DOHH2 (cell line): ENCODE measurements around the gene PCSK7.
A peak's percentile ranks its signal among the peaks of the same experiment; 100 is the strongest.

Experiments
- H3F3A ChIP-seq: fragments of 200-600 bp; sonication (generic), shearing (Covaris generic); 2 replicates; pipeline ENCODE4 v1.6.0; 2016; ENCODE audit warnings: antibody characterized with exemption, mild to moderate bottlenecking; ENCODE audit not compliant: control insufficient read depth, insufficient read depth
- H3K27ac ChIP-seq: fragments of 200-600 bp; sonication (generic); 2 replicates; pipeline ENCODE4 v1.5.1; 2014; ENCODE audit warnings: low read depth, mild to moderate bottlenecking, low read length, moderate library complexity
- H3K27me3 ChIP-seq: fragments of 200-600 bp; sonication (generic); 2 replicates; pipeline ENCODE4 v1.6.1; 2014; ENCODE audit warnings: mild to moderate bottlenecking, low read length, mixed read lengths; ENCODE audit not compliant: control insufficient read depth
- H3K36me3 ChIP-seq: fragments of 200-600 bp; sonication (generic); 2 replicates; pipeline ENCODE4 v1.6.1; 2014; ENCODE audit warnings: mild to moderate bottlenecking, low read length, moderate library complexity, mixed read lengths; ENCODE audit not compliant: control insufficient read depth
- H3K4me1 ChIP-seq: fragments of 200-600 bp; sonication (generic); 2 replicates; pipeline ENCODE4 v1.6.1; 2014; ENCODE audit warnings: mild to moderate bottlenecking, low read length, mixed read lengths; ENCODE audit not compliant: control insufficient read depth
- H3K4me2 ChIP-seq: fragments of 200-600 bp; sonication (generic); 2 replicates; pipeline ENCODE4 v1.6.0; 2014; ENCODE audit warnings: mild to moderate bottlenecking, low read length, moderate library complexity
- H3K4me3 ChIP-seq: fragments of 200-600 bp; sonication (generic); 2 replicates; pipeline ENCODE4 v1.5.1; 2014; ENCODE audit warnings: mild to moderate bottlenecking, low read length, mixed read lengths
- H3K79me2 ChIP-seq: fragments of 200-600 bp; sonication (generic); 2 replicates; pipeline ENCODE4 v1.6.1; 2014; ENCODE audit warnings: mild to moderate bottlenecking, low read length, mixed read lengths; ENCODE audit not compliant: control insufficient read depth
- H3K9me2 ChIP-seq: fragments of 200-600 bp; sonication (generic); replicated peaks from 2 replicates; pipeline ENCODE4 v1.6.1; 2014; ENCODE audit warnings: mild to moderate bottlenecking, low read length, mixed read lengths; ENCODE audit not compliant: control insufficient read depth
- H3K9me3 ChIP-seq: fragments of 200-600 bp; sonication (generic); 2 replicates; pipeline ENCODE4 v1.6.1; 2014; ENCODE audit warnings: antibody characterized with exemption, low read length, mixed read lengths; ENCODE audit not compliant: control insufficient read depth, insufficient read depth
- H4K20me1 ChIP-seq: fragments of 200-600 bp; sonication (generic); 2 replicates; pipeline ENCODE4 v1.6.0; 2014; ENCODE audit warnings: low read depth, mild to moderate bottlenecking, antibody characterized with exemption, low read length, moderate library complexity; ENCODE audit not compliant: control insufficient read depth, insufficient read depth
- CTCF ChIP-seq: fragments of 200-600 bp; sonication (generic); IDR thresholded peaks from one replicate; pipeline ENCODE4 v1.5.1; 2014; ENCODE audit warnings: antibody characterized with exemption, mild to moderate bottlenecking, low read depth, low read length; ENCODE audit not compliant: poor library complexity, severe bottlenecking
- EZH2phosphoT487 ChIP-seq: fragments of 200-600 bp; sonication (generic); IDR thresholded peaks from 2 replicates; pipeline ENCODE4 v1.6.1; 2017; ENCODE audit warnings: borderline replicate concordance, mild to moderate bottlenecking, antibody characterized with exemption, low read length, moderate library complexity, mixed read lengths

Gene PCSK7

DNA sequence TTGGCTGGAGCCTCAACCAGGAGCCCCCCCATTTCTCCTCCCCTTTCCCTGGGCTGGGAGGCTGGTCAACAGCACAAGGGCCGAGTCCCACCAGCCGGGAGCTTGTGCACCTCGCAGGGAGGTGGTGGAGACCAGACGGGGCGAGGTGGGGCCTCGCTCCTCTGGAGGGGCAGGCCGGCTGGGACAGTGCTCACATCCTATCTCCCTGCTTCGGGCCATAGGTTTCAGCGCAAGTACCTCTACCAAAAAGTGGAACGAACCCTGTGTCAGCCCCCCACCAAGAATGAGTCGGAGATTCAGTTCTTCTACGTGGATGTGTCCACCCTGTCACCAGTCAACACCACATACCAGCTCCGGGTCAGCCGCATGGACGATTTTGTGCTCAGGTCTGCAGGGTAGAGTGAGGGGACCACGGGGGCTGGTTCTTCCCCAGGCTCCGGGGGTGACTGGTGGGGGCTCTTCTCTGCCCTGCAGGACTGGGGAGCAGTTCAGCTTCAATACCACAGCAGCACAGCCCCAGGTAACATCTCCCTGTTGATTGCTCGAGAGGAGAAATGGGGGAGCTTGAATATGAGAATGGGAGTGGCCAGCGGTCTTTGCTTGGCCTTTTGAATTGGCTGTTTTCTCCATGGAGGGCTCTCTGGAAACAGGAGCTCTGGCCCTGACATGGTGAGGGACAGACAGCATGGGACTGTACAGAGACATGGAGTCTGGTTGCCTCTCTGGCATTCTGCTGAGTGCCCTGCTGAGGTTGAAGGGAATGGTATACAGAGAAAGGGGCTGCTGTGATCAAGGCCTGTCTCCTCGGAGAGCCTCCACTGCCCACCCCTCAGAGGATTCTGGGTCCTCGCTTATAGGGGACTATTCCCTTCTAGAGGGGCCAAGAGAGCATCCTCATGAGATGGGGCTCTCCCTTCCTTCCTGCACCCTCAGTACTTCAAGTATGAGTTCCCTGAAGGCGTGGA is 50.0 kb downstream of the PCSK7 start:
- Histone ChIP-seq H3K36me3 (0 out of 2 replicates have a peak, but pooled peaks cover 8% of the 10 kb centered on the region), H3K9me2 (no peaks in the 10 kb centered on the region), H4K20me1 (no peaks in the 10 kb centered on the region), H3K4me1 (peaks cover 50% of the 10 kb centered on the region), H3K4me2 (peak overlapping the region; percentile 98; the same call in 1 of the 2 replicates), H3K4me3 (no peak overlapping the region), H3F3A (peaks cover 6% of the 10 kb centered on the region; the same call in 1 of the 2 replicates), H3K27ac (no peak overlapping the region), H3K9me3 (no peaks in the 10 kb centered on the region), H3K27me3 (no peaks in the 10 kb centered on the region), H3K79me2 (peaks cover 3% of the 10 kb centered on the region; the same call in 1 of the 2 replicates)
- no peak for TF ChIP-seq CTCF
- TF ChIP-seq EZH2phosphoT487 = no peak

- no peaks in the 10 kb centered on the region for H3K27me3 ChIP-seq
- no peak overlapping the region for H3K27ac ChIP-seq
- H4K20me1 ChIP-seq = no peaks in the 10 kb centered on the region
- H3K4me2 ChIP-seq = peak overlapping the region; percentile 98
- H3K9me2 ChIP-seq = no peaks in the 10 kb centered on the region
- peaks cover 6% of the 10 kb centered on the region; the same call in 1 of the 2 replicates for H3F3A ChIP-seq
- H3K4me1 ChIP-seq = peaks cover 42% of the 10 kb centered on the region
- TF ChIP-seq EZH2phosphoT487 = no peak
- TF ChIP-seq CTCF = peak; percentile 91
- H3K9me3 ChIP-seq = no peaks in the 10 kb centered on the region
- peaks cover 3% of the 10 kb centered on the region; the same call in 1 of the 2 replicates for H3K79me2 ChIP-seq
- H3K4me3 ChIP-seq = peak overlapping the region; percentile 46
- H3K36me3 ChIP-seq = 0 out of 2 replicates have a peak, but pooled peaks cover 8% of the 10 kb centered on the region
These were observed 51.0 kb downstream of the PCSK7 start for GRCh38 chr11:117180661-117181585.

- H3K9me3 ChIP-seq = no peaks in the 10 kb centered on the region
- H4K20me1 ChIP-seq = no peaks in the 10 kb centered on the region
- peaks cover 3% of the 10 kb centered on the region; the same call in 1 of the 2 replicates for H3K79me2 ChIP-seq
- peaks cover 34% of the 10 kb centered on the region for H3K4me1 ChIP-seq
- H3K36me3 ChIP-seq = 0 out of 2 replicates have a peak, but pooled peaks cover 8% of the 10 kb centered on the region
- no peak for TF ChIP-seq EZH2phosphoT487
- no peak for TF ChIP-seq CTCF
- peak overlapping the region; percentile 97 for H3K4me3 ChIP-seq
- peak overlapping the region; percentile 33 for H3K27ac ChIP-seq
- H3F3A ChIP-seq = peaks cover 6% of the 10 kb centered on the region; the same call in 1 of the 2 replicates
- H3K9me2 ChIP-seq = no peaks in the 10 kb centered on the region
- peak overlapping the region; percentile 98 for H3K4me2 ChIP-seq
- no peaks in the 10 kb centered on the region for H3K27me3 ChIP-seq
These were observed 51.9 kb downstream of the PCSK7 start for GRCh38 chr11:117180020-117180419.
